H1 (cell line): ENCODE measurements around the gene AMOTL2. TPM values are rescaled to one million over a fixed set of nuclear protein-coding genes. Genes with fewer than 3 reads are reported as not detected.

Source experiments
- CTCF ChIA-PET: fragments of 300-600 bp; sonication (Branson Sonifier 250); formaldehyde crosslinking; loops from one replicate; lab custom pipeline; 2021; ENCODE audit not compliant: partially characterized antibody; lab: Charles Lee
- POLR2A ChIA-PET: fragments of 300-600 bp; sonication (Branson Sonifier 250); formaldehyde crosslinking; loops from one replicate; lab custom pipeline; 2021; ENCODE audit warnings: inconsistent platforms; ENCODE audit not compliant: partially characterized antibody; lab: Charles Lee
- DNase-seq, 2 experiments: peaks; one replicate each; pipeline versions ENCODE4 v3.0.0 to v3.0.0-alpha.2; 2010 to 2022; ENCODE audit warnings: low spot score in 2 of 2, low read depth in 1 of 2, mixed read lengths in 1 of 2
- FAIRE-seq: peaks from 2 replicates; lab custom pipeline; 2011; peaks lifted over from hg19 to GRCh38; lab: Jason Lieb, UNC
- H2AFZ ChIP-seq: 2 replicates; pipeline ENCODE4 v1.8.1; 2012; ENCODE audit warnings: low read length, inconsistent platforms
- H2AK5ac ChIP-seq: 2 replicates; pipeline ENCODE4 v1.6.1; 2013; ENCODE audit warnings: low read depth, low read length
- H2BK120ac ChIP-seq: replicated peaks from 2 replicates; pipeline ENCODE3; 2013; ENCODE audit warnings: low read depth, low read length, inconsistent platforms
- H2BK12ac ChIP-seq: 2 replicates; pipeline ENCODE4 v1.6.1; 2013; ENCODE audit warnings: low read depth, low read length
- H2BK15ac ChIP-seq: 2 replicates; pipeline ENCODE4 v1.6.1; 2013; ENCODE audit warnings: low read length
- H2BK20ac ChIP-seq: 2 replicates; pipeline ENCODE4 v1.6.1; 2013; ENCODE audit warnings: low read length
- H2BK5ac ChIP-seq: 2 replicates; pipeline ENCODE4 v1.6.1; 2013; ENCODE audit warnings: low read depth, low read length
- H3K14ac ChIP-seq: 2 replicates; pipeline ENCODE4 v1.6.1; 2013; ENCODE audit warnings: inconsistent platforms; ENCODE audit not compliant: insufficient read length
- H3K18ac ChIP-seq: 2 replicates; pipeline ENCODE4 v1.6.1; 2013; ENCODE audit warnings: low read length; ENCODE audit errors: extremely low read depth
- H3K23ac ChIP-seq: 2 replicates; pipeline ENCODE4 v1.6.1; 2013; ENCODE audit warnings: inconsistent platforms; ENCODE audit not compliant: insufficient read length
- H3K23me2 ChIP-seq: 2 replicates; pipeline ENCODE4 v1.6.1; 2013; ENCODE audit warnings: low read depth, low read length
- H3K27ac ChIP-seq: 2 replicates; pipeline ENCODE4 v1.6.1; 2011; ENCODE audit warnings: low read depth, low read length, inconsistent platforms
- H3K27me3 ChIP-seq, 4 experiments: replicated peaks in 1 of 4; 1 replicate in 1 of 4; 2 replicates in 3 of 4; pipeline versions ENCODE4 v1.6.1 to v1.8.1; 2011 to 2013; ENCODE audit warnings: low read length in 3 of 4, mild to moderate bottlenecking in 3 of 4, inconsistent platforms in 2 of 4, mixed read lengths in 2 of 4, moderate library complexity in 1 of 4; ENCODE audit not compliant: control insufficient read depth in 3 of 4, insufficient read depth in 3 of 4; ENCODE audit errors: extremely low read depth in 1 of 4
- H3K36me3 ChIP-seq, 4 experiments: 2 replicates each; pipeline versions ENCODE4 v1.6.1 to v1.8.1; 2011 to 2013; ENCODE audit warnings: mild to moderate bottlenecking in 4 of 4, low read length in 3 of 4, moderate library complexity in 2 of 4, control low read depth in 1 of 4, inconsistent platforms in 1 of 4; ENCODE audit not compliant: insufficient read depth in 4 of 4, control insufficient read depth in 2 of 4
- H3K4ac ChIP-seq: replicated peaks from 2 replicates; pipeline ENCODE3; 2013; ENCODE audit warnings: low read length, low read depth, mixed read lengths, inconsistent platforms; ENCODE audit not compliant: insufficient read length
- H3K4me1 ChIP-seq, 4 experiments: replicated peaks in 1 of 4; 1 replicate in 1 of 4; 2 replicates in 3 of 4; pipeline versions ENCODE4 v1.6.1 to v1.8.1; 2011 to 2013; ENCODE audit warnings: low read length in 3 of 4, inconsistent platforms in 2 of 4, mixed read lengths in 1 of 4; ENCODE audit not compliant: insufficient read depth in 4 of 4, control insufficient read depth in 3 of 4
- H3K4me2 ChIP-seq, 2 experiments: 2 replicates each; pipeline versions ENCODE4 v1.6.1 to v1.8.1; 2011 to 2013; ENCODE audit warnings: low read depth in 2 of 2, low read length in 2 of 2, control low read depth in 1 of 2, inconsistent platforms in 1 of 2, mild to moderate bottlenecking in 1 of 2; ENCODE audit not compliant: insufficient read depth in 1 of 2
- H3K4me3 ChIP-seq, 4 experiments: fragments of 200-600, 300-600 bp in 1 of 4; sonication (generic), shearing (Covaris generic), sonication (Bioruptor Twin) in 1 of 4; 2 replicates each; pipeline versions ENCODE4 v1.5.1 to v1.8.1; 2011 to 2016; ENCODE audit warnings: low read length in 4 of 4, low read depth in 3 of 4, control low read depth in 2 of 4, inconsistent platforms in 2 of 4, mild to moderate bottlenecking in 2 of 4, mixed read lengths in 1 of 4, moderate library complexity in 1 of 4; ENCODE audit not compliant: insufficient read depth in 2 of 4; ENCODE audit errors: extremely low read depth in 1 of 4
- H3K56ac ChIP-seq: replicated peaks from 2 replicates; pipeline ENCODE3; 2013; ENCODE audit warnings: low read depth, mild to moderate bottlenecking, mixed read lengths, low read length, inconsistent platforms; ENCODE audit not compliant: insufficient read length
- H3K79me1 ChIP-seq: 2 replicates; pipeline ENCODE4 v1.6.1; 2013; ENCODE audit warnings: low read depth, low read length, control low read depth
- H3K79me2 ChIP-seq, 2 experiments: 2 replicates each; pipeline versions ENCODE4 v1.6.1 to v1.8.1; 2012 to 2013; ENCODE audit warnings: low read length in 2 of 2, mild to moderate bottlenecking in 2 of 2, inconsistent platforms in 1 of 2; ENCODE audit not compliant: insufficient read depth in 2 of 2, control insufficient read depth in 1 of 2
- H3K9ac ChIP-seq, 4 experiments: replicated peaks in 1 of 4; 1 replicate in 1 of 4; 2 replicates in 3 of 4; pipeline versions ENCODE4 v1.6.1 to v1.8.1; 2011 to 2013; ENCODE audit warnings: low read depth in 3 of 4, low read length in 3 of 4, control low read depth in 2 of 4, mild to moderate bottlenecking in 2 of 4, moderate library complexity in 2 of 4, inconsistent platforms in 1 of 4; ENCODE audit errors: extremely low read depth in 1 of 4
- H3K9me3 ChIP-seq, 2 experiments: 2 replicates each; pipeline versions ENCODE4 v1.6.1 to v1.8.1; 2012 to 2013; ENCODE audit warnings: mild to moderate bottlenecking in 2 of 2, moderate library complexity in 2 of 2, control low read depth in 1 of 2, inconsistent platforms in 1 of 2, low read depth in 1 of 2, low read length in 1 of 2, mixed read lengths in 1 of 2; ENCODE audit not compliant: insufficient read depth in 2 of 2
- H4K20me1 ChIP-seq, 2 experiments: replicated peaks in 1 of 2; 2 replicates each; pipeline versions ENCODE3 to v1.8.1; 2011 to 2013; ENCODE audit warnings: inconsistent platforms in 2 of 2, low read length in 2 of 2, mild to moderate bottlenecking in 1 of 2; ENCODE audit not compliant: insufficient read depth in 2 of 2, control insufficient read depth in 1 of 2
- H4K5ac ChIP-seq: 2 replicates; pipeline ENCODE4 v1.6.1; 2013; ENCODE audit warnings: low read length, low read depth, mixed read lengths, inconsistent platforms; ENCODE audit not compliant: insufficient read length
- H4K8ac ChIP-seq: 2 replicates; pipeline ENCODE4 v1.8.0; 2013; ENCODE audit warnings: mild to moderate bottlenecking, moderate library complexity, low read length, inconsistent platforms; ENCODE audit not compliant: insufficient read depth; ENCODE audit errors: extremely low read depth
- H4K91ac ChIP-seq: replicated peaks from 2 replicates; pipeline ENCODE3; 2013; ENCODE audit warnings: low read length, mixed read lengths, inconsistent platforms; ENCODE audit not compliant: insufficient read length
- ASH2L ChIP-seq: fragments of 200-600, 300-600 bp; sonication (generic); IDR thresholded peaks from one replicate; pipeline ENCODE4 v1.7.1; 2017; ENCODE audit warnings: low read length
- CHD1 ChIP-seq: IDR thresholded peaks from 2 replicates; pipeline ENCODE4 v1.6.1; 2012; ENCODE audit warnings: low read depth, low read length, improper control_type of control experiment
- CHD2 ChIP-seq: IDR thresholded peaks from 2 replicates; pipeline ENCODE4 v1.6.1; 2012; ENCODE audit warnings: low read length, improper control_type of control experiment
- CREB1 ChIP-seq: IDR thresholded peaks from 2 replicates; pipeline ENCODE4 v1.6.1; 2012; ENCODE audit warnings: inconsistent platforms
- E2F6 ChIP-seq: IDR thresholded peaks from 2 replicates; pipeline ENCODE4 v1.6.1; 2012; ENCODE audit warnings: inconsistent platforms
- EP300 ChIP-seq, 2 experiments: IDR thresholded peaks; 1 replicate in 1 of 2; 2 replicates in 1 of 2; pipeline ENCODE4 v1.6.1; 2011 to 2012; ENCODE audit warnings: low read depth in 2 of 2, low read length in 2 of 2, mild to moderate bottlenecking in 2 of 2, borderline replicate concordance in 1 of 2, inconsistent platforms in 1 of 2, moderate library complexity in 1 of 2
- MAFK ChIP-seq: IDR thresholded peaks from 2 replicates; pipeline ENCODE4 v1.6.1; 2012; ENCODE audit warnings: low read depth, mild to moderate bottlenecking, improper control_type of control experiment, low read length
- POLR2A ChIP-seq, 2 experiments: IDR thresholded peaks; 1 replicate in 1 of 2; 2 replicates in 1 of 2; pipeline ENCODE4 v1.6.1; 2011; ENCODE audit warnings: low read depth in 2 of 2, low read length in 2 of 2, mild to moderate bottlenecking in 2 of 2; ENCODE audit errors: control extremely low read depth in 1 of 2
- POLR2AphosphoS5 ChIP-seq: IDR thresholded peaks from 2 replicates; pipeline ENCODE4 v1.6.1; 2011; ENCODE audit warnings: low read depth, low read length
- SP1 ChIP-seq: IDR thresholded peaks from 2 replicates; pipeline ENCODE4 v1.6.1; 2011; ENCODE audit warnings: low read depth, low read length
- SP4 ChIP-seq: IDR thresholded peaks from 2 replicates; pipeline ENCODE4 v1.6.1; 2012; ENCODE audit warnings: low read length, inconsistent platforms
- SUZ12 ChIP-seq: fragments of 200-600 bp; sonication (generic); IDR thresholded peaks from 2 replicates; pipeline ENCODE4 v1.6.1; 2012; ENCODE audit warnings: mild to moderate bottlenecking, inconsistent platforms, low read length, moderate library complexity, mixed read lengths
- WGBS, 2 experiments: shearing (Covaris generic) in 1 of 2; methylation state at CpG; one replicate each; pipeline versions ENCODE4 v1.1.6 to v1.1.7; 2013 to 2015; ENCODE audit warnings: low lambda C conversion rate in 2 of 2, mixed read lengths in 2 of 2, inconsistent platforms in 1 of 2, low coverage in 1 of 2, missing lambda C conversion rate in 1 of 2; ENCODE audit not compliant: insufficient replicate concordance in 2 of 2, insufficient coverage in 1 of 2, insufficient read length in 1 of 2; ENCODE audit errors: extremely low coverage in 1 of 2, missing lambda C conversion rate in 1 of 2; 5-methylcytosine and 5-hydroxymethylcytosine counted together
- polyA plus RNA-seq, 7 experiments: library from polyadenylated mRNA; depleted of rRNA in 3 of 7; stranded (reverse) in 5 of 7; unstranded in 2 of 7; fragments of >200 nt in 5 of 7; fragments of 200-250 nt in 2 of 7; gene quantifications; 1 replicate in 5 of 7; 2 replicates in 1 of 7; 4 replicates in 1 of 7; pipeline versions ENCODE4 v1.2.1 to v1.2.3, GENCODE V29; 2011 to 2013; ENCODE audit warnings: missing spikeins in 2 of 7, mixed read lengths in 2 of 7
- total RNA-seq: library from RNA; stranded (reverse); fragmentation: NEBNext Ultra II Directional; extraction: Animal tissue kit (Norgen Biotek cat#: 25700); gene quantifications from 2 replicates; pipeline ENCODE4 v1.2.1, GENCODE V29; 2021

Gene AMOTL2
- total and polyA plus RNA-seq, 2 of the 8 experiments (the other 6 are each of a cell fraction or from before 2014, with no cell fraction given), result 19.0 to 63.7 TPM

DNA sequence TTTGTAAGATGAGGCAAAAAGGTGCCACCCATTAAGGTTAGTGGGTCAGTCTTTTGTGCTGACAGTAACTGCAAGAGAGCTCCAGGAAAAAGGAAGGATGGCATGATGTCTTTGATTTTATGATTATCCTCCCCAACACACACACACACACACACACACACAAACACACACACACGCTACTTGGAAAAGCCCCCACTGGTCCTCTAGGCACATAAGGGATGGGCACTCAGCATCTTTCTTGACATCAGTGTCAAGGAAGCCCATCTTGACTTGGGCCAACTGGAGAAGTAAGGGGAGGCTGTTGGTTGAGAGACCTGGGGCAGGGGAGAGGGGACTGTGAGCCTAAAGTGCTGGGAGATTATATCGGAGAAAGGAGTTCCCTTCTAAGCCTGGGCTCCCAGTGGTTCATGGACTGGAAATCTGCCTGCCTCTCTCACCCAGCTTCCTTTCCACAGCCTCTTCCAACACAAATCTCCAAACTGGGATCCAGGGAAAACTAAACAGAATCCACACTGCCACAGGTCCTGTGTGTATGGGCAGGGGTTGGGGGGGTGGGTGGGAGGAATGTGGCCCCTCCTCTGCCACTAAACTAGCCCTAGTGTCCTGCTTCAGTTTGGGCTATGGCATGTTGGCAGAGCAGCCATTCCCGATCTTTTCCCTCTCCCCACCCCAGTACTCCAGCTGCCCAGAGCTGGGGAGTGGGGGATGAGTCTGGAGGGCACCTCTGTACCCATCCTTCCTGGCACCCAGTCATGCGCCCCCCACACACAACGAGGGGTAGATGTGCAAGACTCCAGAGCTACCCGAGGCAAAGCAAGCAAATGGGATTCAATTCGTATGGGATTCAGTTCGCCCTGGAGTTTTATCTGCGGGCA, 1.6 kb downstream of the AMOTL2 start:
- H2BK5ac ChIP-seq, result no peak overlapping the region; the same call in none of the 2 replicates
- H3K4me1 ChIP-seq, result peaks cover 17 to 35% (median 26%) of the 10 kb centered on the region in 4 experiments
- peak overlapping the region; percentile 97; the same call in 1 of the 2 replicates for H4K8ac ChIP-seq
- peak; percentile 19 for FAIRE-seq
- WGBS, 2 experiments, result 17% methylated on average over 9 of the region's 9 CpGs; no CpG with 5 or more reads in 1 of the 2 experiments
- H4K5ac ChIP-seq, result no peak overlapping the region
- H3K27ac ChIP-seq, result no peak overlapping the region
- H3K23ac ChIP-seq, result no peak overlapping the region
- ChIA-PET CTCF (interaction anchor here (1.0 to 14.7 kb wide), 6 partner anchors 10 to 102 kb away, joined by 3 to 144 read pairs (median 4); no protein-coding TSS in a partner anchor), POLR2A (interaction anchor here (1.0 to 45.2 kb wide), 22 partner anchors 8 to 135 kb away, joined by 3 to 1731 read pairs (median 7); partner anchors contain the start of genes ANAPC13, CEP63 and RYK)
- peaks cover 7% of the 10 kb centered on the region for H3K79me1 ChIP-seq
- H2BK20ac ChIP-seq, result no peak overlapping the region
- H2AK5ac ChIP-seq, result peak overlapping the region; percentile 33; the same call in 1 of the 2 replicates
- no peak overlapping the region for H4K91ac ChIP-seq
- no peak overlapping the region for H3K14ac ChIP-seq
- no peak overlapping the region for H2BK120ac ChIP-seq
- H3K79me2 ChIP-seq, result peaks cover 0 to 33% of the 10 kb centered on the region in 2 experiments; a peak in 2 of 4 replicates
- peaks cover 7 to 27% (median 22%) of the 10 kb centered on the region in 4 experiments for H3K27me3 ChIP-seq
- H3K9me3 ChIP-seq, result no peaks in the 10 kb centered on the region
- no peak overlapping the region for H3K4ac ChIP-seq
- H3K4me3 ChIP-seq, result peak overlapping the region; percentile 68 to 96 (median 88)
- H2BK12ac ChIP-seq, result peak overlapping the region; percentile 99; the same call in 1 of the 2 replicates
- H2AFZ ChIP-seq, result no peak overlapping the region
- H3K23me2 ChIP-seq, result peaks cover 16% of the 10 kb centered on the region; the same call in 1 of the 2 replicates
- DNase-seq, result no peak
- no peak overlapping the region for H2BK15ac ChIP-seq
- no peak overlapping the region for H3K56ac ChIP-seq
- peak overlapping the region; percentile 93 to 99 for H3K4me2 ChIP-seq
- peaks cover 22% of the 10 kb centered on the region in 2 experiments for H4K20me1 ChIP-seq
- peak overlapping the region; percentile 55; the same call in 1 of the 2 replicates for H3K18ac ChIP-seq
- H3K36me3 ChIP-seq, result peaks cover 23 to 42% (median 32%) of the 10 kb centered on the region in 4 experiments
- peak overlapping the region; percentile 81 to 100 (median 100) for H3K9ac ChIP-seq
- TF ChIP-seq SP1, result no peak
- TF ChIP-seq MAFK, result no peak
- no peak for TF ChIP-seq E2F6
- no peak for TF ChIP-seq EP300 (IDR thresholded peaks at IDR 0.05; ENCODE audit: borderline replicate concordance in 1 of 2, low read depth in 2 of 2, low read length in 2 of 2)
- TF ChIP-seq ASH2L, result no peak
- TF ChIP-seq POLR2AphosphoS5, result peak; percentile 73
- TF ChIP-seq CREB1, result no peak
- no peak for TF ChIP-seq CHD2
- no peak; a peak in 1 of 3 replicates for TF ChIP-seq POLR2A (IDR thresholded peaks at IDR 0.05; ENCODE audit: control extremely low read depth in 1 of 2, low read depth in 2 of 2, low read length in 2 of 2)
- no peak for TF ChIP-seq SUZ12
- TF ChIP-seq SP4, result no peak
- TF ChIP-seq CHD1, result peak; percentile 6; the same call in 1 of the 2 replicates
